Endodermal cell (in vitro differentiated cells): Measurements from ENCODE around the gene CEACAM6. TPM values are rescaled to one million over a fixed set of nuclear protein-coding genes. Genes with fewer than 3 reads are reported as not detected.

Experiments used
- DNase-seq: peaks from one replicate; pipeline ENCODE4 v3.0.0-alpha.2; 2017
- H3K27ac ChIP-seq: 2 replicates; pipeline ENCODE4 v1.5.1; 2013; ENCODE audit warnings: mild to moderate bottlenecking, low read depth, low read length, moderate library complexity
- H3K27me3 ChIP-seq: 2 replicates; pipeline ENCODE4 v1.6.1; 2013; ENCODE audit warnings: mild to moderate bottlenecking, low read length, moderate library complexity; ENCODE audit not compliant: insufficient read depth, control insufficient read depth, poor library complexity, severe bottlenecking
- H3K36me3 ChIP-seq: 2 replicates; pipeline ENCODE4 v1.7.0; 2013; ENCODE audit warnings: mild to moderate bottlenecking, low read length, moderate library complexity; ENCODE audit not compliant: control insufficient read depth, insufficient read depth
- H3K4me1 ChIP-seq: one replicate; pipeline ENCODE4 v1.7.0; 2013; ENCODE audit warnings: low read length; ENCODE audit not compliant: control insufficient read depth, insufficient read depth
- H3K4me3 ChIP-seq: 2 replicates; pipeline ENCODE4 v1.5.1; 2013; ENCODE audit warnings: mild to moderate bottlenecking, low read length, moderate library complexity
- H3K9ac ChIP-seq: 2 replicates; pipeline ENCODE4 v1.6.1; 2013; ENCODE audit warnings: mild to moderate bottlenecking, low read length, moderate library complexity; ENCODE audit not compliant: poor library complexity, severe bottlenecking; ENCODE audit errors: extremely low read depth
- H3K9me3 ChIP-seq: 2 replicates; pipeline ENCODE4 v1.6.1; 2013; ENCODE audit warnings: mild to moderate bottlenecking, low read length, moderate library complexity; ENCODE audit not compliant: control insufficient read depth
- H3K27ac Mint-ChIP-seq: 2 replicates; pipeline ENCODE4 v1.8.0; 2020; ENCODE audit warnings: mixed read lengths
- H3K27me3 Mint-ChIP-seq: 2 replicates; pipeline ENCODE4 v1.8.0; 2021; ENCODE audit warnings: mild to moderate bottlenecking, mixed read lengths; ENCODE audit not compliant: insufficient read depth
- H3K36me3 Mint-ChIP-seq: 2 replicates; pipeline ENCODE4 v1.8.0; 2020; ENCODE audit warnings: low read depth, mixed read lengths
- H3K4me1 Mint-ChIP-seq: 2 replicates; pipeline ENCODE4 v1.8.0; 2020; ENCODE audit warnings: mixed read lengths
- H3K4me3 Mint-ChIP-seq: 2 replicates; pipeline ENCODE4 v1.8.0; 2020; ENCODE audit warnings: mild to moderate bottlenecking, moderate library complexity, mixed read lengths
- H3K9me3 Mint-ChIP-seq: 2 replicates; pipeline ENCODE4 v1.8.0; 2020; ENCODE audit warnings: mild to moderate bottlenecking, mixed read lengths
- CTCF ChIP-seq: fragments of 200-600 bp; sonication (generic); conservative IDR thresholded peaks from 2 replicates; pipeline ENCODE4 v1.5.0; 2021; ENCODE audit warnings: antibody characterized with exemption, mild to moderate bottlenecking
- WGBS, 2 experiments: methylation state at CpG; one replicate each; pipeline versions ENCODE4 v1.1.5 to v1.1.7; 2013; ENCODE audit warnings: missing lambda C conversion rate in 2 of 2, mixed read lengths in 1 of 2; ENCODE audit not compliant: insufficient coverage in 1 of 2, insufficient read length in 1 of 2; 5-methylcytosine and 5-hydroxymethylcytosine counted together
- total RNA-seq, 2 donors: library from RNA; stranded (reverse); fragmentation: NEBNext Ultra II Directional in 1 of 2; extraction: Animal tissue kit (Norgen Biotek cat#: 25700) in 1 of 2; gene quantifications; 2 replicates in 1 of 2; 3 replicates in 1 of 2; pipeline ENCODE4 v1.2.1, GENCODE V29; 2021

Gene CEACAM6
- total RNA-seq, 2 donors from 2014 or later, result not detected

- no peak overlapping the region for H3K9ac ChIP-seq
- Mint-ChIP-seq H3K27me3 (peaks cover 1% of the 10 kb centered on the region), H3K4me1 (no peaks in the 10 kb centered on the region), H3K36me3 (no peaks in the 10 kb centered on the region), H3K4me3 (no peak overlapping the region), H3K27ac (no peak overlapping the region), H3K9me3 (peaks cover 63% of the 10 kb centered on the region)
- WGBS, 2 experiments, result 49 to 64% methylated on average over 3 of the region's 3 CpGs
- H3K36me3 ChIP-seq, result no peaks in the 10 kb centered on the region
- H3K4me1 ChIP-seq, result peaks cover 7% of the 10 kb centered on the region
- TF ChIP-seq CTCF, result no peak
- no peak for DNase-seq
- H3K27me3 ChIP-seq, result no peaks in the 10 kb centered on the region
- no peak overlapping the region for H3K4me3 ChIP-seq
- H3K27ac ChIP-seq, result no peak overlapping the region
- no peaks in the 10 kb centered on the region for H3K9me3 ChIP-seq
These were observed 16.0 kb upstream of the CEACAM6 start for GRCh38 chr19:41739361-41739760.

- peaks cover 2% of the 10 kb centered on the region for H3K27me3 Mint-ChIP-seq
- H3K27ac ChIP-seq, result no peak overlapping the region
- H3K27ac Mint-ChIP-seq, result no peak overlapping the region
- H3K36me3 Mint-ChIP-seq, result no peaks in the 10 kb centered on the region
- no peaks in the 10 kb centered on the region for H3K27me3 ChIP-seq
- H3K4me3 ChIP-seq, result no peak overlapping the region
- 72 to 73% methylated on average over 5 of the region's 5 CpGs for WGBS, 2 experiments
- H3K4me3 Mint-ChIP-seq, result no peak overlapping the region
- no peaks in the 10 kb centered on the region for H3K4me1 Mint-ChIP-seq
- peaks cover 5% of the 10 kb centered on the region for H3K4me1 ChIP-seq
- peaks cover 53% of the 10 kb centered on the region for H3K9me3 Mint-ChIP-seq
- H3K36me3 ChIP-seq, result no peaks in the 10 kb centered on the region
- H3K9me3 ChIP-seq, result no peaks in the 10 kb centered on the region
- H3K9ac ChIP-seq, result no peak overlapping the region
- no peak for TF ChIP-seq CTCF
- no peak for DNase-seq
These were observed 14.7 kb upstream of the CEACAM6 start for GRCh38 chr19:41740415-41741243.

- Histone ChIP-seq H3K4me1 (peaks cover 5% of the 10 kb centered on the region), H3K27ac (no peak overlapping the region), H3K4me3 (no peak overlapping the region), H3K36me3 (no peaks in the 10 kb centered on the region), H3K9ac (no peak overlapping the region), H3K27me3 (peaks cover 4% of the 10 kb centered on the region), H3K9me3 (no peaks in the 10 kb centered on the region)
- no peak overlapping the region for H3K27ac Mint-ChIP-seq
- no peaks in the 10 kb centered on the region for H3K4me1 Mint-ChIP-seq
- peaks cover 47% of the 10 kb centered on the region for H3K9me3 Mint-ChIP-seq
- H3K27me3 Mint-ChIP-seq, result peaks cover 7% of the 10 kb centered on the region
- DNase-seq, result no peak
- H3K36me3 Mint-ChIP-seq, result no peaks in the 10 kb centered on the region
- 85 to 91% methylated on average over 2 of the region's 2 CpGs for WGBS, 2 experiments
- no peak for TF ChIP-seq CTCF
- no peak overlapping the region for H3K4me3 Mint-ChIP-seq
These were observed 14.1 kb upstream of the CEACAM6 start for GRCh38 chr19:41741244-41741554.
